Neural cell (in vitro differentiated cells): ENCODE measurements around the gene RMI2. TPM values are rescaled to one million over a fixed set of nuclear protein-coding genes. Genes with fewer than 3 reads are reported as not detected.

ENCODE experiments used
- H2AFZ ChIP-seq: fragments of 200-600, 300-800 bp; sonication (generic), shearing (Covaris generic); 2 replicates; pipeline ENCODE4 v1.6.0; 2014; ENCODE audit warnings: low read depth, mild to moderate bottlenecking, antibody characterized with exemption, low read length, moderate library complexity
- H3F3A ChIP-seq: fragments of 200-600 bp; shearing (Covaris generic); 2 replicates; pipeline ENCODE4 v1.6.1; 2016; ENCODE audit warnings: mild to moderate bottlenecking, moderate library complexity, mixed read lengths, antibody characterized with exemption, low read length; ENCODE audit not compliant: insufficient read depth, poor library complexity, severe bottlenecking
- H3K27ac ChIP-seq: fragments of 200-600, 300-800 bp; sonication (generic), shearing (Covaris generic); 2 replicates; pipeline ENCODE4 v1.5.1; 2014; ENCODE audit warnings: mild to moderate bottlenecking, low read length, moderate library complexity
- H3K27me3 ChIP-seq: fragments of 300-800, 200-600 bp; sonication (generic), shearing (Covaris generic); 2 replicates; pipeline ENCODE4 v1.6.0; 2014; ENCODE audit warnings: mild to moderate bottlenecking, low read depth, low read length, moderate library complexity; ENCODE audit not compliant: insufficient read depth
- H3K36me3 ChIP-seq: fragments of 300-800, 200-600 bp; sonication (generic), shearing (Covaris generic); 2 replicates; pipeline ENCODE4 v1.5.1; 2014; ENCODE audit warnings: mild to moderate bottlenecking, antibody characterized with exemption, low read length, moderate library complexity; ENCODE audit not compliant: insufficient read depth
- H3K4me2 ChIP-seq: fragments of 300-800, 200-600 bp; sonication (generic), shearing (Covaris generic); 2 replicates; pipeline ENCODE4 v1.6.0; 2014; ENCODE audit warnings: mild to moderate bottlenecking, low read length
- H3K4me3 ChIP-seq: fragments of 300-800, 200-600 bp; sonication (generic), shearing (Covaris generic); 2 replicates; pipeline ENCODE4 v1.5.1; 2014; ENCODE audit warnings: mild to moderate bottlenecking, low read length, moderate library complexity
- H3K79me2 ChIP-seq: fragments of 200-600 bp; shearing (Covaris generic); replicated peaks from 2 replicates; pipeline ENCODE4 v1.6.0; 2014; ENCODE audit warnings: mild to moderate bottlenecking, low read length, moderate library complexity; ENCODE audit not compliant: insufficient read depth
- H3K9ac ChIP-seq: fragments of 300-800, 200-600 bp; sonication (generic), shearing (Covaris generic); 2 replicates; pipeline ENCODE4 v1.6.1; 2016; ENCODE audit warnings: mild to moderate bottlenecking, low read length, mixed read lengths
- H3K9me2 ChIP-seq: fragments of 200-600 bp; shearing (Covaris generic); 2 replicates; pipeline ENCODE4 v1.6.1; 2016; ENCODE audit warnings: mild to moderate bottlenecking, low read length, mixed read lengths; ENCODE audit not compliant: insufficient read depth
- H3K9me3 ChIP-seq: fragments of 200-600, 300-800 bp; sonication (generic), shearing (Covaris generic); 2 replicates; pipeline ENCODE4 v1.6.1; 2016; ENCODE audit warnings: mild to moderate bottlenecking, mixed run types, low read length, moderate library complexity, mixed read lengths
- H4K20me1 ChIP-seq: fragments of 200-600 bp; shearing (Covaris generic); 2 replicates; pipeline ENCODE4 v1.6.1; 2016; ENCODE audit warnings: mild to moderate bottlenecking, mixed run types; ENCODE audit not compliant: insufficient read depth
- EP300 ChIP-seq: fragments of 450-650 bp; conservative IDR thresholded peaks from 2 replicates; pipeline ENCODE4 v1.6.1; 2014; ENCODE audit warnings: antibody characterized with exemption, mild to moderate bottlenecking, moderate library complexity; ENCODE audit not compliant: poor library complexity, severe bottlenecking
- EZH2 ChIP-seq: fragments of 200-600, 300-800 bp; shearing (Covaris generic), sonication (generic); IDR thresholded peaks from 2 replicates; pipeline ENCODE4 v1.6.1; 2014; ENCODE audit warnings: antibody characterized with exemption, low read length, borderline replicate concordance, mild to moderate bottlenecking; ENCODE audit not compliant: insufficient read depth, poor library complexity, severe bottlenecking
- MXI1 ChIP-seq: fragments of 450-650 bp; conservative IDR thresholded peaks from 2 replicates; pipeline ENCODE4 v1.6.1; 2014; ENCODE audit warnings: antibody characterized with exemption, mild to moderate bottlenecking; ENCODE audit not compliant: poor library complexity, severe bottlenecking
- POLR2AphosphoS5 ChIP-seq: IDR thresholded peaks from 2 replicates; pipeline ENCODE4 v1.6.1; 2012
- RAD21 ChIP-seq: fragments of 450-650 bp; conservative IDR thresholded peaks from 2 replicates; pipeline ENCODE4 v1.6.1; 2014; ENCODE audit warnings: antibody characterized with exemption, mild to moderate bottlenecking, moderate library complexity
- SMC3 ChIP-seq: fragments of 450-650 bp; conservative IDR thresholded peaks from 2 replicates; pipeline ENCODE4 v1.6.1; 2014; ENCODE audit warnings: antibody characterized with exemption, mild to moderate bottlenecking, moderate library complexity; ENCODE audit not compliant: poor library complexity
- TAF1 ChIP-seq: IDR thresholded peaks from 2 replicates; pipeline ENCODE4 v1.6.1; 2012; ENCODE audit warnings: low read depth
- polyA plus RNA-seq: library from polyadenylated mRNA; depleted of rRNA; stranded (reverse); fragments of >200 nt; gene quantifications from 2 replicates; pipeline ENCODE4 v1.2.3, GENCODE V29; 2014
- TF ChIP-seq, protein P1 (sequence below): fragments of 450-650 bp; IDR thresholded peaks from 2 replicates; pipeline ENCODE4 v1.5.1; 2014; ENCODE audit warnings: antibody characterized with exemption, mild to moderate bottlenecking, moderate library complexity; ENCODE audit not compliant: poor library complexity, severe bottlenecking
- TF ChIP-seq, protein P2 (sequence below): IDR thresholded peaks from 2 replicates; pipeline ENCODE4 v1.6.1; 2012; ENCODE audit warnings: borderline replicate concordance

Gene RMI2
- polyA plus RNA-seq, 1 donor from 2014 or later = 0.48 TPM

DNA sequence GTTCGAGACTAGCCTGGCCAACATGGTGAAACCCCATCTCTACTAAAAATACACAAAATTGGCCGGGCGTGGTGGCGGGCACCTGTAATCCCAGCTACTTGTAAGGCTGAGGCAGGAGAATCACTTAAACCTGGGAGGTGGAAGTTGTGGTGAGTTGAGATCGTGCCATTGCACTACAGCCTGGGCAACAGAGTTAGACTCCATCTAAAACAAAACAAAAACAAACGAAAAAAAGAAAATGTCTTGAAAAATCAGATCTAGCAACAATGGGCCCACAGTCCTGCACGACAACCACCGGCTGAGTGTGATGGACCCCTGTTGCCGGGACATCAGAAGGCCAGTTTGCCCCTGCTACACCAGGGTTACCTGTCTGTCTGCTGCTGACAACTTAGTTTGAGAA lies 3.9 kb upstream of the RMI2 start (continued):
- no peak for TF ChIP-seq SMC3

DNA sequence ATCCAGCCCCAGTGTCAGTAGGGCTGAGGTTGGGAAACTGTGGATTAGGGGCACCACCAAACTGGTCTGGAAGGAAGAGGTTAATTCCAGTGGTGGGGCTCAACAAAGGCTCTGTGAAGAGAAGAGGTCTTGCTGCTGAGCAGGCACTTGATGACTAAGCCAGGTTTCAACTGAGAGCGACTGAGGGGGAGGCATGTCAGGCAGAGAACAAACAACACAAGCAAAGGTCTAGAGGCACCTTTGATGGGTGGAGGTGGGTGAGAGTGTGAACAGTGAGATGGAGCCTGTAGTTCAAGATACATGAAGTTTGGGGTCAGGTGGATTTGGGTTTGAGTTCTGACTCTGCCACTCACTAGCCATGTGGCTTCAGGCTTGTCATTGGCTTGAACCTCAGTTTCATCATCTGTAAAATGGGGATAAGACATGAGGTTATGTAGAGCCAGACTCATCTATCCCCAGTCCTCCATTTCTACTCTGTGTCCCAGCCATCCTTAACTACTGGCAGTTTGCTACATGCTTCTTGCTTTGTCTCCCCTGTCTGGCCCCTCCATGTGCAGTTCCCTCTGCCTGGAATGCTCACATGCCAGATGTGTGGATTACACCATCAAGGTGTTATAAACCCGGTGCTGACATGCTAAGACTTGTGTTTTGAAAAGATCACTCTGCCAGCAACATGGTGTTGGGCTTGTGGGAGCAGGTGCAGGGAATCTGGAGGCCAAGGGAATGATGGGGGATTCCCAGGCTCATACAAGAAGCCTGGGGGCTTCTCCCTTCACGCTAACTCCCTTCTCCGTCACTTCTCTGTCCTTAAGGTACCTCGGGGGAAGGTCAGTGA lies 3.0 kb upstream of the RMI2 start:
- no peaks in the 10 kb centered on the region for H3K9me2 ChIP-seq
- no peaks in the 10 kb centered on the region for H3K9me3 ChIP-seq
- no peak overlapping the region for H3K4me2 ChIP-seq
- no peak overlapping the region for H2AFZ ChIP-seq
- H3K27ac ChIP-seq = no peak overlapping the region
- H3K4me3 ChIP-seq = no peak overlapping the region
- H3F3A ChIP-seq = no peaks in the 10 kb centered on the region
- no peaks in the 10 kb centered on the region for H3K36me3 ChIP-seq
- H3K9ac ChIP-seq = no peak overlapping the region
- H3K27me3 ChIP-seq = no peaks in the 10 kb centered on the region
- no peaks in the 10 kb centered on the region for H4K20me1 ChIP-seq
- TF ChIP-seq SMC3 = no peak
- no peak for TF ChIP-seq RAD21
- TF ChIP-seq EZH2 = no peak
- no peak for TF ChIP-seq EP300
- TF ChIP-seq TAF1 = no peak
- TF ChIP-seq MXI1 = no peak
- TF ChIP-seq, protein P1, sequence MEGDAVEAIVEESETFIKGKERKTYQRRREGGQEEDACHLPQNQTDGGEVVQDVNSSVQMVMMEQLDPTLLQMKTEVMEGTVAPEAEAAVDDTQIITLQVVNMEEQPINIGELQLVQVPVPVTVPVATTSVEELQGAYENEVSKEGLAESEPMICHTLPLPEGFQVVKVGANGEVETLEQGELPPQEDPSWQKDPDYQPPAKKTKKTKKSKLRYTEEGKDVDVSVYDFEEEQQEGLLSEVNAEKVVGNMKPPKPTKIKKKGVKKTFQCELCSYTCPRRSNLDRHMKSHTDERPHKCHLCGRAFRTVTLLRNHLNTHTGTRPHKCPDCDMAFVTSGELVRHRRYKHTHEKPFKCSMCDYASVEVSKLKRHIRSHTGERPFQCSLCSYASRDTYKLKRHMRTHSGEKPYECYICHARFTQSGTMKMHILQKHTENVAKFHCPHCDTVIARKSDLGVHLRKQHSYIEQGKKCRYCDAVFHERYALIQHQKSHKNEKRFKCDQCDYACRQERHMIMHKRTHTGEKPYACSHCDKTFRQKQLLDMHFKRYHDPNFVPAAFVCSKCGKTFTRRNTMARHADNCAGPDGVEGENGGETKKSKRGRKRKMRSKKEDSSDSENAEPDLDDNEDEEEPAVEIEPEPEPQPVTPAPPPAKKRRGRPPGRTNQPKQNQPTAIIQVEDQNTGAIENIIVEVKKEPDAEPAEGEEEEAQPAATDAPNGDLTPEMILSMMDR = no peak
- TF ChIP-seq POLR2AphosphoS5 = no peak
- TF ChIP-seq, protein P2, sequence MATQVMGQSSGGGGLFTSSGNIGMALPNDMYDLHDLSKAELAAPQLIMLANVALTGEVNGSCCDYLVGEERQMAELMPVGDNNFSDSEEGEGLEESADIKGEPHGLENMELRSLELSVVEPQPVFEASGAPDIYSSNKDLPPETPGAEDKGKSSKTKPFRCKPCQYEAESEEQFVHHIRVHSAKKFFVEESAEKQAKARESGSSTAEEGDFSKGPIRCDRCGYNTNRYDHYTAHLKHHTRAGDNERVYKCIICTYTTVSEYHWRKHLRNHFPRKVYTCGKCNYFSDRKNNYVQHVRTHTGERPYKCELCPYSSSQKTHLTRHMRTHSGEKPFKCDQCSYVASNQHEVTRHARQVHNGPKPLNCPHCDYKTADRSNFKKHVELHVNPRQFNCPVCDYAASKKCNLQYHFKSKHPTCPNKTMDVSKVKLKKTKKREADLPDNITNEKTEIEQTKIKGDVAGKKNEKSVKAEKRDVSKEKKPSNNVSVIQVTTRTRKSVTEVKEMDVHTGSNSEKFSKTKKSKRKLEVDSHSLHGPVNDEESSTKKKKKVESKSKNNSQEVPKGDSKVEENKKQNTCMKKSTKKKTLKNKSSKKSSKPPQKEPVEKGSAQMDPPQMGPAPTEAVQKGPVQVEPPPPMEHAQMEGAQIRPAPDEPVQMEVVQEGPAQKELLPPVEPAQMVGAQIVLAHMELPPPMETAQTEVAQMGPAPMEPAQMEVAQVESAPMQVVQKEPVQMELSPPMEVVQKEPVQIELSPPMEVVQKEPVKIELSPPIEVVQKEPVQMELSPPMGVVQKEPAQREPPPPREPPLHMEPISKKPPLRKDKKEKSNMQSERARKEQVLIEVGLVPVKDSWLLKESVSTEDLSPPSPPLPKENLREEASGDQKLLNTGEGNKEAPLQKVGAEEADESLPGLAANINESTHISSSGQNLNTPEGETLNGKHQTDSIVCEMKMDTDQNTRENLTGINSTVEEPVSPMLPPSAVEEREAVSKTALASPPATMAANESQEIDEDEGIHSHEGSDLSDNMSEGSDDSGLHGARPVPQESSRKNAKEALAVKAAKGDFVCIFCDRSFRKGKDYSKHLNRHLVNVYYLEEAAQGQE = no peak
- H3K79me2 ChIP-seq = no peaks in the 10 kb centered on the region

DNA sequence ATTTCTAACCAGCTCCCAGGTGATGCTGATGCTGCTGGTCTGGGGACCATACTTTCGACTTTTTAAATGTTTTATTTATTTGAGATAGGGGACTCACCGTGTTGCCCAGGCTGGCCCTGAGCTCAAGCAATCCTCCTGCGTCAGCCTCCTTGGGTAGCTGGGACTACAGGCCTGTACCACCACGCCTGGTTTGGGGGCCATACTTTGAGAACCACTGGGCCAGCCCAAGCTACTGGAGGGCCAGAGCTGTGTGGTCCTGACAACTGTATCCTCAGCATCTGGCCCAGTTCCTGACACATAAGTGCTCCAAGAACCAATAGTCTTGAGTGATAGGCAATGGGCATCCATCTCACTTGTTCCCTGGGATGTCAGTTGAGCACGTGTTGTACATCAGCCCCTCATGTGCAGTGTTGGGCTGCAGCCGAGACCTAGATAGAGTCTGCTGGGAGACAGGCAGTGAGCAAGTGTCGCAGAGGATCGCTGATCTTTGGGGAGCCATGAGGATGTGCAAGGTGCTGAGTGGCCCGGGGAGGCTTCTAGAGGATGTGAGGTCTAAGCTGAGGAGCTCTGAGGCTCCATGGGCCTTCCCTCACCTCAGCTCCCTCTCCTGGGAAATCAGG lies 1.6 kb downstream of the RMI2 start:
- no peaks in the 10 kb centered on the region for H4K20me1 ChIP-seq
- H3K9ac ChIP-seq = no peak overlapping the region
- H3K4me3 ChIP-seq = no peak overlapping the region
- H3K27ac ChIP-seq = no peak overlapping the region
- no peaks in the 10 kb centered on the region for H3K9me3 ChIP-seq
- no peak for TF ChIP-seq RAD21
- TF ChIP-seq, protein P1 = no peak
- TF ChIP-seq TAF1 = no peak
- no peak for TF ChIP-seq POLR2AphosphoS5
- no peak for TF ChIP-seq SMC3
- TF ChIP-seq, protein P2 = no peak
- TF ChIP-seq EZH2 = no peak
- no peak for TF ChIP-seq MXI1
- no peak for TF ChIP-seq EP300
- H3K4me2 ChIP-seq = no peak overlapping the region
- no peaks in the 10 kb centered on the region for H3K36me3 ChIP-seq
- H3K79me2 ChIP-seq = no peaks in the 10 kb centered on the region
- no peak overlapping the region for H2AFZ ChIP-seq
- no peaks in the 10 kb centered on the region for H3K27me3 ChIP-seq
- no peaks in the 10 kb centered on the region for H3K9me2 ChIP-seq
- no peaks in the 10 kb centered on the region for H3F3A ChIP-seq
